WTC11 (cell line): Measurements from ENCODE around the gene SYN1. TPM values are rescaled to one million over a fixed set of nuclear protein-coding genes. Genes with fewer than 3 reads are reported as not detected.

Experiments
- ATAC-seq: fragments of 200-7000 bp; cut with Tn5 transposase; 2 replicates; pipeline ENCODE4 v1.10.0; 2021; ENCODE audit warnings: mild to moderate bottlenecking, moderate library complexity
- CTCF ChIA-PET: fragments of 300-600 bp; sonication (Branson Sonifier 250); formaldehyde crosslinking; loops from one replicate; lab custom pipeline; 2021; ENCODE audit warnings: antibody characterized with exemption; lab: Charles Lee
- POLR2A ChIA-PET: fragments of 350-600 bp; sonication (Branson Sonifier 250); formaldehyde crosslinking; loops from one replicate; lab custom pipeline; 2021; ENCODE audit warnings: antibody characterized with exemption; lab: Charles Lee
- DNase-seq: peaks from one replicate; pipeline ENCODE4 v3.0.0; 2021; ENCODE audit warnings: low spot score
- H3K27ac Mint-ChIP-seq: 2 replicates; pipeline ENCODE4 v1.8.0; 2021; ENCODE audit warnings: mixed read lengths
- H3K27me3 Mint-ChIP-seq: 2 replicates; pipeline ENCODE4 v1.8.0; 2021; ENCODE audit warnings: low read depth, mild to moderate bottlenecking, moderate library complexity, mixed read lengths
- H3K36me3 Mint-ChIP-seq: 2 replicates; pipeline ENCODE4 v1.8.0; 2021; ENCODE audit warnings: mixed read lengths
- H3K4me1 Mint-ChIP-seq: 2 replicates; pipeline ENCODE4 v1.8.0; 2022; ENCODE audit warnings: mixed read lengths
- H3K4me3 Mint-ChIP-seq: 2 replicates; pipeline ENCODE4 v1.8.0; 2021; ENCODE audit warnings: mild to moderate bottlenecking, moderate library complexity, mixed read lengths
- H3K9me3 Mint-ChIP-seq: 2 replicates; pipeline ENCODE4 v1.8.0; 2021; ENCODE audit warnings: mixed read lengths
- ATF1 ChIP-seq: sonication (generic); formaldehyde crosslinking; IDR thresholded peaks from 2 replicates; pipeline ENCODE4 v1.8.1; 2023; ENCODE audit warnings: mild to moderate bottlenecking, moderate library complexity, missing genetic modification reagents
- EMX1 ChIP-seq: fragments of 250-450 bp; sonication (Bioruptor Pico); IDR thresholded peaks from 2 replicates; pipeline ENCODE4 v1.8.0; 2021; ENCODE audit warnings: mild to moderate bottlenecking
- NFYB ChIP-seq: sonication (generic); formaldehyde crosslinking; conservative IDR thresholded peaks from 2 replicates; pipeline ENCODE4 v1.8.0; 2022; ENCODE audit warnings: low read depth, missing genetic modification reagents
- NR2C2 ChIP-seq: sonication (generic); formaldehyde crosslinking; IDR thresholded peaks from 2 replicates; pipeline ENCODE4 v1.8.0; 2022; ENCODE audit warnings: mild to moderate bottlenecking, missing genetic modification reagents
- PRRX2 ChIP-seq: fragments of 250-450 bp; sonication (Bioruptor Pico); IDR thresholded peaks from 2 replicates; pipeline ENCODE4 v1.8.0; 2021; ENCODE audit warnings: mild to moderate bottlenecking
- SMAD3 ChIP-seq: sonication (generic); formaldehyde crosslinking; IDR thresholded peaks from 2 replicates; pipeline ENCODE4 v1.8.0; 2022; ENCODE audit warnings: missing genetic modification reagents, mild to moderate bottlenecking, borderline replicate concordance
- TEAD1 ChIP-seq: sonication (generic); formaldehyde crosslinking; IDR thresholded peaks from 2 replicates; pipeline ENCODE4 v1.8.0; 2022; ENCODE audit warnings: mild to moderate bottlenecking, missing genetic modification reagents
- ZBTB21 ChIP-seq: sonication (generic); formaldehyde crosslinking; IDR thresholded peaks from 2 replicates; pipeline ENCODE4 v1.8.1; 2023; ENCODE audit warnings: mild to moderate bottlenecking, missing genetic modification reagents, borderline replicate concordance
- ZNF121 ChIP-seq: sonication (generic); formaldehyde crosslinking; IDR thresholded peaks from 2 replicates; pipeline ENCODE4 v1.8.0; 2023; ENCODE audit warnings: missing genetic modification reagents
- ZNF263 ChIP-seq: sonication (generic); formaldehyde crosslinking; IDR thresholded peaks from 2 replicates; pipeline ENCODE4 v1.8.1; 2022; ENCODE audit warnings: low read depth, mild to moderate bottlenecking, moderate library complexity, missing genetic modification reagents
- ZNF416 ChIP-seq: fragments of 250-450 bp; sonication (Bioruptor Pico); IDR thresholded peaks from 2 replicates; pipeline ENCODE4 v1.9.0; 2021; ENCODE audit warnings: mild to moderate bottlenecking, inconsistent platforms
- total RNA-seq: library from RNA; stranded (reverse); gene quantifications from 3 replicates; pipeline ENCODE4 v1.2.3, GENCODE V29; 2021
- TF ChIP-seq, protein P1 (sequence below): fragments of 250-450 bp; sonication (Bioruptor Pico); IDR thresholded peaks from 2 replicates; pipeline ENCODE4 v1.9.0; 2021; ENCODE audit warnings: mild to moderate bottlenecking, borderline replicate concordance
- TF ChIP-seq, protein P2 (sequence below): fragments of 200-600 bp; IDR thresholded peaks from 2 replicates; pipeline ENCODE4 v1.8.0; 2022; ENCODE audit warnings: antibody characterized with exemption
- TF ChIP-seq, protein P3 (sequence below): fragments of 250-450 bp; sonication (Bioruptor Pico); IDR thresholded peaks from 2 replicates; pipeline ENCODE4 v1.8.0; 2021; ENCODE audit warnings: mild to moderate bottlenecking
- TF ChIP-seq, protein P4 (sequence below): sonication (generic); formaldehyde crosslinking; IDR thresholded peaks from 2 replicates; pipeline ENCODE4 v1.8.0; 2022; ENCODE audit warnings: mild to moderate bottlenecking, missing genetic modification reagents
- TF ChIP-seq, protein P5 (sequence below): sonication (generic); formaldehyde crosslinking; IDR thresholded peaks from 2 replicates; pipeline ENCODE4 v1.8.1; 2022; ENCODE audit warnings: low read depth, mild to moderate bottlenecking, moderate library complexity, missing genetic modification reagents, borderline replicate concordance
- TF ChIP-seq, protein P6 (sequence below): sonication (generic); formaldehyde crosslinking; IDR thresholded peaks from 2 replicates; pipeline ENCODE4 v1.8.1; 2023; ENCODE audit warnings: mild to moderate bottlenecking, missing genetic modification reagents, moderate library complexity
- TF ChIP-seq, protein P7 (sequence below): fragments of 250-450 bp; sonication (Bioruptor Pico); IDR thresholded peaks from 2 replicates; pipeline ENCODE4 v1.9.0; 2021; ENCODE audit warnings: mild to moderate bottlenecking

Gene SYN1
- total RNA-seq, 1 experiment from 2014 or later: 7.1 TPM

DNA sequence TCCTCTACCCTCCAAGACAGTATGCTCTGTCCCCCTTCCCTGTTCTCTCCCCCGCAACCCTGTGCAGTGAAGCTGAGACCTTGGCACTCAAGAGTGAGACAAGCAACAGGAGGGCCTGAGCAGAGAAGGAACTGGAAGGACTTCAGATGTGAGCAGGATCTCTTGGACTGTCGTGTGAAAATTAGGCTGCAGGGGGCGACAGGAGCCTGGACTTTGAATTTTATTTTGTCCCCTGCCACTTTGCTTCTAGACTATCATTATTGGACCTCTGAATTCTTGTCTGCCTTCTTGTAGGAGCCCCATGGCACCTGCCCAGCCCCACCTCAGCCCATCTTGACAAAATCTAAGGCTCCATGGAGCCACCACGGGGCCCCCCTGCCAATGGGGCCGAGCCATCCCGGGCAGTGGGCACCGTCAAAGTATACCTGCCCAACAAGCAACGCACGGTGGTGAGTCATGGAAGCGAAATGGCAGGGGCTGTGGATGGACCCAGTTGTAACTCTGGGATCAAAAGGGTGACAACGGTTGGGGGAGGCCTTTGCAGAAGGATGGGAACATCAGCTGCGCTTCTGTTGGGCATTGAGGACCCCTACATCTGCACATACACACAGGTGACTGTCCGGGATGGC lies 56.9 kb downstream of the SYN1 start:
- H3K9me3 Mint-ChIP-seq: no peaks in the 10 kb centered on the region
- H3K4me1 Mint-ChIP-seq: peaks cover 13% of the 10 kb centered on the region
- ChIA-PET CTCF (interaction anchor here (0.7 to 1.5 kb wide), 2 partner anchors 56 to 62 kb away, joined by 3 to 6 read pairs; no protein-coding TSS in a partner anchor), POLR2A (no interaction called here)
- no peak for DNase-seq
- TF ChIP-seq, protein P1, sequence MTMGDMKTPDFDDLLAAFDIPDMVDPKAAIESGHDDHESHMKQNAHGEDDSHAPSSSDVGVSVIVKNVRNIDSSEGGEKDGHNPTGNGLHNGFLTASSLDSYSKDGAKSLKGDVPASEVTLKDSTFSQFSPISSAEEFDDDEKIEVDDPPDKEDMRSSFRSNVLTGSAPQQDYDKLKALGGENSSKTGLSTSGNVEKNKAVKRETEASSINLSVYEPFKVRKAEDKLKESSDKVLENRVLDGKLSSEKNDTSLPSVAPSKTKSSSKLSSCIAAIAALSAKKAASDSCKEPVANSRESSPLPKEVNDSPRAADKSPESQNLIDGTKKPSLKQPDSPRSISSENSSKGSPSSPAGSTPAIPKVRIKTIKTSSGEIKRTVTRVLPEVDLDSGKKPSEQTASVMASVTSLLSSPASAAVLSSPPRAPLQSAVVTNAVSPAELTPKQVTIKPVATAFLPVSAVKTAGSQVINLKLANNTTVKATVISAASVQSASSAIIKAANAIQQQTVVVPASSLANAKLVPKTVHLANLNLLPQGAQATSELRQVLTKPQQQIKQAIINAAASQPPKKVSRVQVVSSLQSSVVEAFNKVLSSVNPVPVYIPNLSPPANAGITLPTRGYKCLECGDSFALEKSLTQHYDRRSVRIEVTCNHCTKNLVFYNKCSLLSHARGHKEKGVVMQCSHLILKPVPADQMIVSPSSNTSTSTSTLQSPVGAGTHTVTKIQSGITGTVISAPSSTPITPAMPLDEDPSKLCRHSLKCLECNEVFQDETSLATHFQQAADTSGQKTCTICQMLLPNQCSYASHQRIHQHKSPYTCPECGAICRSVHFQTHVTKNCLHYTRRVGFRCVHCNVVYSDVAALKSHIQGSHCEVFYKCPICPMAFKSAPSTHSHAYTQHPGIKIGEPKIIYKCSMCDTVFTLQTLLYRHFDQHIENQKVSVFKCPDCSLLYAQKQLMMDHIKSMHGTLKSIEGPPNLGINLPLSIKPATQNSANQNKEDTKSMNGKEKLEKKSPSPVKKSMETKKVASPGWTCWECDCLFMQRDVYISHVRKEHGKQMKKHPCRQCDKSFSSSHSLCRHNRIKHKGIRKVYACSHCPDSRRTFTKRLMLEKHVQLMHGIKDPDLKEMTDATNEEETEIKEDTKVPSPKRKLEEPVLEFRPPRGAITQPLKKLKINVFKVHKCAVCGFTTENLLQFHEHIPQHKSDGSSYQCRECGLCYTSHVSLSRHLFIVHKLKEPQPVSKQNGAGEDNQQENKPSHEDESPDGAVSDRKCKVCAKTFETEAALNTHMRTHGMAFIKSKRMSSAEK: no peak
- TF ChIP-seq, protein P2, sequence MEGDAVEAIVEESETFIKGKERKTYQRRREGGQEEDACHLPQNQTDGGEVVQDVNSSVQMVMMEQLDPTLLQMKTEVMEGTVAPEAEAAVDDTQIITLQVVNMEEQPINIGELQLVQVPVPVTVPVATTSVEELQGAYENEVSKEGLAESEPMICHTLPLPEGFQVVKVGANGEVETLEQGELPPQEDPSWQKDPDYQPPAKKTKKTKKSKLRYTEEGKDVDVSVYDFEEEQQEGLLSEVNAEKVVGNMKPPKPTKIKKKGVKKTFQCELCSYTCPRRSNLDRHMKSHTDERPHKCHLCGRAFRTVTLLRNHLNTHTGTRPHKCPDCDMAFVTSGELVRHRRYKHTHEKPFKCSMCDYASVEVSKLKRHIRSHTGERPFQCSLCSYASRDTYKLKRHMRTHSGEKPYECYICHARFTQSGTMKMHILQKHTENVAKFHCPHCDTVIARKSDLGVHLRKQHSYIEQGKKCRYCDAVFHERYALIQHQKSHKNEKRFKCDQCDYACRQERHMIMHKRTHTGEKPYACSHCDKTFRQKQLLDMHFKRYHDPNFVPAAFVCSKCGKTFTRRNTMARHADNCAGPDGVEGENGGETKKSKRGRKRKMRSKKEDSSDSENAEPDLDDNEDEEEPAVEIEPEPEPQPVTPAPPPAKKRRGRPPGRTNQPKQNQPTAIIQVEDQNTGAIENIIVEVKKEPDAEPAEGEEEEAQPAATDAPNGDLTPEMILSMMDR: 0 out of 2 replicates have a peak, but pooled peaks have one; percentile 30
- no peak for ATAC-seq
- no peaks in the 10 kb centered on the region for H3K27me3 Mint-ChIP-seq
- H3K36me3 Mint-ChIP-seq: peaks cover 20% of the 10 kb centered on the region
- H3K4me3 Mint-ChIP-seq: peak overlapping the region; percentile 88
- peak overlapping the region; percentile 89 for H3K27ac Mint-ChIP-seq

DNA sequence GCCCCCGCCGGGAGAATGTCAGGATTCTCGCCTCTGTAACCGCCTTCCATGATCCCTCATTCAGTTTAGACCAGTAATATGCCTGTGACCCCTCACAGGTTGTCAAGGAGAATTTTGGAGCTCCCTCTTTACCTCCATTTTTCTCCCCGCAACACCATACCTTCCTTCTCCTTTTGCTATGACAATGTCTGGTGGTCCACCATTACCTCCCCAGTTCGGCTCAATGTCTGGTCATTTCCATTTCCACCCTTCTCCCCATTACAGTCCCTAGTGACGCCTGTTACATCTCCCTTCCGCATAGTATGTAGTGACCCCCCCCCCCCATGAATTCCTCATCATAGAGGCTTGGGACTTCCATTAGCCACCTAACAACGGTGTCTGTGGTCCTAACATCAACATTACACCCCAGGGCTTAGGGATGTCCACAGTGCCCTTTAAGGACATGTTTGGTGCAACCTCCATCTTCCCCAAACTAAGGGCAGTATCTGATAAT lies 58.0 kb downstream of the SYN1 start:
- Mint-ChIP-seq H3K27ac (peak overlapping the region; percentile 93), H3K9me3 (no peaks in the 10 kb centered on the region), H3K4me1 (peaks cover 16% of the 10 kb centered on the region), H3K36me3 (peaks cover 20% of the 10 kb centered on the region), H3K27me3 (no peaks in the 10 kb centered on the region), H3K4me3 (peak overlapping the region; percentile 88)
- ChIA-PET CTCF (interaction anchor here (0.6 to 1.5 kb wide), 9 partner anchors 13 to 1551 kb away, joined by 3 to 6 read pairs (median 3); no protein-coding TSS in a partner anchor), POLR2A (interaction anchor here (0.7 kb wide), 1 partner anchor 245 kb away, joined by 5 read pairs; no protein-coding TSS in a partner anchor)
- TF ChIP-seq ATF1 (CRISPR knock-in tag) (no peak), EMX1 (CRISPR knock-in tag) (no peak), ZNF121 (CRISPR knock-in tag) (no peak), SMAD3 (CRISPR knock-in tag) (no peak), ZNF263 (no peak), ZNF416 (CRISPR knock-in tag) (no peak), PRRX2 (CRISPR knock-in tag) (no peak), NR2C2 (CRISPR knock-in tag) (no peak), TEAD1 (no peak), NFYB (CRISPR knock-in tag) (no peak), ZBTB21 (CRISPR knock-in tag) (no peak)
- TF ChIP-seq, protein P3, sequence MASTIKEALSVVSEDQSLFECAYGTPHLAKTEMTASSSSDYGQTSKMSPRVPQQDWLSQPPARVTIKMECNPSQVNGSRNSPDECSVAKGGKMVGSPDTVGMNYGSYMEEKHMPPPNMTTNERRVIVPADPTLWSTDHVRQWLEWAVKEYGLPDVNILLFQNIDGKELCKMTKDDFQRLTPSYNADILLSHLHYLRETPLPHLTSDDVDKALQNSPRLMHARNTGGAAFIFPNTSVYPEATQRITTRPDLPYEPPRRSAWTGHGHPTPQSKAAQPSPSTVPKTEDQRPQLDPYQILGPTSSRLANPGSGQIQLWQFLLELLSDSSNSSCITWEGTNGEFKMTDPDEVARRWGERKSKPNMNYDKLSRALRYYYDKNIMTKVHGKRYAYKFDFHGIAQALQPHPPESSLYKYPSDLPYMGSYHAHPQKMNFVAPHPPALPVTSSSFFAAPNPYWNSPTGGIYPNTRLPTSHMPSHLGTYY (CRISPR knock-in tag): no peak
- TF ChIP-seq, protein P4, sequence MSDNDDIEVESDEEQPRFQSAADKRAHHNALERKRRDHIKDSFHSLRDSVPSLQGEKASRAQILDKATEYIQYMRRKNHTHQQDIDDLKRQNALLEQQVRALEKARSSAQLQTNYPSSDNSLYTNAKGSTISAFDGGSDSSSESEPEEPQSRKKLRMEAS (CRISPR knock-in tag): no peak
- TF ChIP-seq, protein P5, sequence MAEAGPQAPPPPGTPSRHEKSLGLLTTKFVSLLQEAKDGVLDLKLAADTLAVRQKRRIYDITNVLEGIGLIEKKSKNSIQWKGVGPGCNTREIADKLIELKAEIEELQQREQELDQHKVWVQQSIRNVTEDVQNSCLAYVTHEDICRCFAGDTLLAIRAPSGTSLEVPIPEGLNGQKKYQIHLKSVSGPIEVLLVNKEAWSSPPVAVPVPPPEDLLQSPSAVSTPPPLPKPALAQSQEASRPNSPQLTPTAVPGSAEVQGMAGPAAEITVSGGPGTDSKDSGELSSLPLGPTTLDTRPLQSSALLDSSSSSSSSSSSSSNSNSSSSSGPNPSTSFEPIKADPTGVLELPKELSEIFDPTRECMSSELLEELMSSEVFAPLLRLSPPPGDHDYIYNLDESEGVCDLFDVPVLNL (CRISPR knock-in tag): no peak
- TF ChIP-seq, protein P6, sequence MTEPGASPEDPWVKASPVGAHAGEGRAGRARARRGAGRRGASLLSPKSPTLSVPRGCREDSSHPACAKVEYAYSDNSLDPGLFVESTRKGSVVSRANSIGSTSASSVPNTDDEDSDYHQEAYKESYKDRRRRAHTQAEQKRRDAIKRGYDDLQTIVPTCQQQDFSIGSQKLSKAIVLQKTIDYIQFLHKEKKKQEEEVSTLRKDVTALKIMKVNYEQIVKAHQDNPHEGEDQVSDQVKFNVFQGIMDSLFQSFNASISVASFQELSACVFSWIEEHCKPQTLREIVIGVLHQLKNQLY: no peak
- TF ChIP-seq, protein P7, sequence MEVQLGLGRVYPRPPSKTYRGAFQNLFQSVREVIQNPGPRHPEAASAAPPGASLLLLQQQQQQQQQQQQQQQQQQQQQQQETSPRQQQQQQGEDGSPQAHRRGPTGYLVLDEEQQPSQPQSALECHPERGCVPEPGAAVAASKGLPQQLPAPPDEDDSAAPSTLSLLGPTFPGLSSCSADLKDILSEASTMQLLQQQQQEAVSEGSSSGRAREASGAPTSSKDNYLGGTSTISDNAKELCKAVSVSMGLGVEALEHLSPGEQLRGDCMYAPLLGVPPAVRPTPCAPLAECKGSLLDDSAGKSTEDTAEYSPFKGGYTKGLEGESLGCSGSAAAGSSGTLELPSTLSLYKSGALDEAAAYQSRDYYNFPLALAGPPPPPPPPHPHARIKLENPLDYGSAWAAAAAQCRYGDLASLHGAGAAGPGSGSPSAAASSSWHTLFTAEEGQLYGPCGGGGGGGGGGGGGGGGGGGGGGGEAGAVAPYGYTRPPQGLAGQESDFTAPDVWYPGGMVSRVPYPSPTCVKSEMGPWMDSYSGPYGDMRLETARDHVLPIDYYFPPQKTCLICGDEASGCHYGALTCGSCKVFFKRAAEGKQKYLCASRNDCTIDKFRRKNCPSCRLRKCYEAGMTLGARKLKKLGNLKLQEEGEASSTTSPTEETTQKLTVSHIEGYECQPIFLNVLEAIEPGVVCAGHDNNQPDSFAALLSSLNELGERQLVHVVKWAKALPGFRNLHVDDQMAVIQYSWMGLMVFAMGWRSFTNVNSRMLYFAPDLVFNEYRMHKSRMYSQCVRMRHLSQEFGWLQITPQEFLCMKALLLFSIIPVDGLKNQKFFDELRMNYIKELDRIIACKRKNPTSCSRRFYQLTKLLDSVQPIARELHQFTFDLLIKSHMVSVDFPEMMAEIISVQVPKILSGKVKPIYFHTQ: no peak
- ATAC-seq (no peak), DNase-seq (no peak)
